Mammary epithelial cell (primary cell): ENCODE results near the gene IFI6.

Experiments
- EZH2 ChIP-seq: IDR thresholded peaks from 2 replicates; pipeline ENCODE4 v1.6.1; 2012; ENCODE audit warnings: low read length, inconsistent platforms, borderline replicate concordance
- TF ChIP-seq, protein P1 (sequence below), 2 donors: IDR thresholded peaks in 1 of 2; conservative IDR thresholded peaks in 1 of 2; 2 replicates each; pipeline ENCODE4 v1.5.1; 2011 to 2012; ENCODE audit warnings: inconsistent platforms in 2 of 2, low read length in 2 of 2, mild to moderate bottlenecking in 2 of 2, control low read depth in 1 of 2, low read depth in 1 of 2; ENCODE audit not compliant: insufficient read depth in 1 of 2; ENCODE audit errors: extremely low read depth in 1 of 2

DNA sequence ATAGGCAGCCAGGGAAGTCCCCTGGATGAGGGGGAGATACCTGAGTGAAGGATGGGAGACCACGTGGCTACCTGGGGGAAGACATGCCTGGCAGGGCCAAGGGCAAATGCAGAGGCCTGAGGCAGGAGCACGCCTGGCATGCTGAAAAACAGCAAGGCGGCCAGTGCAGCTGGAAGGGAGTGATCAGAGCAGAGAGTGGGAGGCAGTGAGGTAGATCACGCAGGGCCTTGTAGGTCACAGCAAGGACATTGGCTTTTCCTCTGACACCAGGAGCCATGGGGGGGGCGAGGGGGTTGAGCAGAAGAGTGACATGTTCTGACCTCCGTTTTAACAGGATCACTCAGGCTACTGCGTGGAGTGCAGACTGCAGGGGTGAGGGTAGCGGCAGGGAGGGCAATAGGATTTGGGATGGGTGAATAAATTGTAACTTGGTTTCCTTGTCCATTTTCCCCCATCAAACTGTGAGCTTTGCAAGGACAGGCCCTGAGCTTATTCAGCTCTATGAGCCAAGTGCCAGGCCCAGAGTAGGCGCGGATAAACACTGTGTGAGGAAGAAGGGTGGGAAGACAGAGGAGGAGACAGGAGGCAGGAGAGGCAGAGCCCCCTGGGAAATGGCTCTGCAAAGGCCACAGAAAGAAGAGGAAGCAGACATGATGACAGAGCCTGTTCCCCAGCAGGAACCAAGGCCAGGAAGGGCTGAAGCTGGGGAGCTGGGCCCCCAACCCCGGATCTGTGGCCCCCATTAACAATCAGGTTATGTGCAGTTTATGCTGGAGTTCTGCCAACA lies 16.6 kb downstream of the IFI6 start:
- TF ChIP-seq, protein P1, sequence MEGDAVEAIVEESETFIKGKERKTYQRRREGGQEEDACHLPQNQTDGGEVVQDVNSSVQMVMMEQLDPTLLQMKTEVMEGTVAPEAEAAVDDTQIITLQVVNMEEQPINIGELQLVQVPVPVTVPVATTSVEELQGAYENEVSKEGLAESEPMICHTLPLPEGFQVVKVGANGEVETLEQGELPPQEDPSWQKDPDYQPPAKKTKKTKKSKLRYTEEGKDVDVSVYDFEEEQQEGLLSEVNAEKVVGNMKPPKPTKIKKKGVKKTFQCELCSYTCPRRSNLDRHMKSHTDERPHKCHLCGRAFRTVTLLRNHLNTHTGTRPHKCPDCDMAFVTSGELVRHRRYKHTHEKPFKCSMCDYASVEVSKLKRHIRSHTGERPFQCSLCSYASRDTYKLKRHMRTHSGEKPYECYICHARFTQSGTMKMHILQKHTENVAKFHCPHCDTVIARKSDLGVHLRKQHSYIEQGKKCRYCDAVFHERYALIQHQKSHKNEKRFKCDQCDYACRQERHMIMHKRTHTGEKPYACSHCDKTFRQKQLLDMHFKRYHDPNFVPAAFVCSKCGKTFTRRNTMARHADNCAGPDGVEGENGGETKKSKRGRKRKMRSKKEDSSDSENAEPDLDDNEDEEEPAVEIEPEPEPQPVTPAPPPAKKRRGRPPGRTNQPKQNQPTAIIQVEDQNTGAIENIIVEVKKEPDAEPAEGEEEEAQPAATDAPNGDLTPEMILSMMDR (conservative IDR thresholded peaks at IDR 0.05 in 1 of 2, IDR thresholded peaks at IDR 0.05 in 1 of 2; ENCODE audit: extremely low read depth in 1 of 2, insufficient read depth in 1 of 2, low read depth in 1 of 2, low read length in 2 of 2), result no peak
- no peak for TF ChIP-seq EZH2
